ENCODE data around the gene SRGAP1. TPM values are rescaled to one million over a fixed set of nuclear protein-coding genes. Genes with fewer than 3 reads are reported as not detected.
A peak's percentile ranks its signal among the peaks of the same experiment; 100 is the strongest.

The SRGAP1 gene
- total and polyA plus RNA-seq, 2 of the 13 experiments (the other 11 are each of a cell fraction or from before 2014, with no cell fraction given): 1.6 to 3.4 TPM

DNA sequence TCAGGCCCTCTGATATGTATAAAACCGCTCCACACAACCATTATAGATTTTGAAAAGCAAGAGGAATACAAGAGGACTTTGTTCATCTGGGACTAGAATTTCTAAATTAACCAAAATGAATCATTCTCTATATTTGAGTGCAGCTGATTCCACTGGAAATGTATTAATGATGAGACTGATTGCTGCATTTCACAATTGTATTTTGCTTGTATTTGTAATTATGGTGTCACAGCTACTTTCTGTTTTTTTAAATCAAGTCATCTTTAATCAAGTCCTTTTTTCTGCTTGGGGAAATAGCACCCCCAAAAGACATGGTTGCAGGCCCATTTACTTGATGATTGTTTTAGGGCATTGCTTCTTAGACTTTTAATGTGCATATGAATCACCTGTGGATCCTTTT lies 215.2 kb downstream of the SRGAP1 start:
- Histone ChIP-seq H3K4me1 (ENCODE audit: insufficient read depth, low read length) (no peaks in the 10 kb centered on the region), H4K20me1 (ENCODE audit: insufficient read depth, low read length) (no peaks in the 10 kb centered on the region), H3K27me3 (ENCODE audit: control insufficient read depth in 1 of 2, insufficient read depth in 2 of 2, low read length in 2 of 2) (no peaks in the 10 kb centered on the region), H3K4me3 (replicated peaks in 1 of 3; ENCODE audit: insufficient read depth in 1 of 3, low read depth in 2 of 3, low read length in 3 of 3) (no peak overlapping the region), H3K9ac (ENCODE audit: insufficient read depth, low read depth, low read length) (no peak overlapping the region), H3K79me2 (ENCODE audit: insufficient read depth, low read length) (no peaks in the 10 kb centered on the region), H3K27ac (ENCODE audit: extremely low read length, insufficient read depth, low read length) (no peak overlapping the region), H3K4me2 (ENCODE audit: low read depth, low read length) (no peak overlapping the region), H3K36me3 (replicated peaks in 1 of 2; ENCODE audit: control insufficient read depth in 1 of 2, insufficient read depth in 2 of 2, low read length in 2 of 2) (0 out of 5 replicates have a peak, but pooled peaks cover 0 to 6% of the 10 kb centered on the region in 2 experiments), H3K9me3 (ENCODE audit: low read length) (no peaks in the 10 kb centered on the region), H2AFZ (ENCODE audit: low read length) (no peak overlapping the region)
- in situ Hi-C loops (cut with HindIII; ENCODE audit: extremely low pct_ligation_motif_present, low pct_unique_long_range_greater_than_20kb) (no loop called here), intact Hi-C loops (cut with micrococcal nuclease; ENCODE audit: unreplicated experiment) (no loop called here)
- DNase-seq (ENCODE audit: low spot score) (no peak), FAIRE-seq (no peak), ATAC-seq (no peak)
- TF ChIP-seq GZF1 (CRISPR knock-in tag; IDR thresholded peaks at IDR 0.05): no peak
- no TSS peak for BruUV-seq (replicated peaks)
- CTCF ChIA-PET (ENCODE audit: low intra/inter-chr PET ratio, low total read pairs): no interaction called here
- POLR2A ChIA-PET: no interaction called here
- WGBS (ENCODE audit: low lambda C conversion rate): 96% methylated on average over 1 of the region's 1 CpG

DNA sequence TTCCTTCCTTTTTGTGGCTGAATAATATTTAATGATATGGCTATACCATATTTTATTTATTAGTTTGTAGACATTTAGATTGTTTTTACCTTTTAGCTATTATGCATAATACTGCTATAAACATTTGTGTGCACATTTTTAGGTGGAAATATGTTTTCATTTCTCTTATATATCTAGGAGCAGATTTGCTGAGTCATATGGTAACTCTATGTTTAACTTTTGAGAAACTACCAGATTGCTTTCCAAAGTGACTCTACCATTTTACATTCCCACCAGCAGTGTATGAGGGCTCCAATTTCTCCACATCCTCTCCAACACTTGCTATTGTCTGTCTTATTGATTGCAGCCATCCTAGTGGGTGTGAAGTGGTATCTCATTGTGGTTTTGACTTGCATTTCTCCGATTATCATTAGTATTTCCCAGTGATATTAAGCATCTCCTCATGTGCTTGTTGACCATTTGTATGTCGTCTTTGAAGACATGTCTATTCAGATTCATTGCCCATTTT lies 217.4 kb downstream of the SRGAP1 start:
- no peaks in the 10 kb centered on the region for H3K27me3 ChIP-seq (ENCODE audit: control insufficient read depth in 1 of 2, insufficient read depth in 2 of 2, low read length in 2 of 2)
- TF ChIP-seq ZNF7 (CRISPR knock-in tag; IDR thresholded peaks at IDR 0.05) (peak; percentile 22; the same call in 1 of the 2 replicates), NFE2L2 (IDR thresholded peaks at IDR 0.05; ENCODE audit: low read length) (peak; percentile 48; the same call in 1 of the 2 replicates), MAFF (IDR thresholded peaks at IDR 0.05; ENCODE audit: low read depth, low read length) (0 out of 2 replicates have a peak, but pooled peaks have one; percentile 9), NKX3-1 (CRISPR knock-in tag; IDR thresholded peaks at IDR 0.05) (no peak), MAFK (conservative IDR thresholded peaks at IDR 0.05 in 1 of 2, IDR thresholded peaks at IDR 0.05 in 1 of 2; ENCODE audit: low read length in 2 of 2) (peak in 1 of 2 experiments; percentile 55; a peak in 2 of 4 replicates), ZNF792 (CRISPR knock-in tag; IDR thresholded peaks at IDR 0.05) (no peak), ZBTB20 (CRISPR knock-in tag; IDR thresholded peaks at IDR 0.05; ENCODE audit: borderline replicate concordance, low read depth) (no peak)
- TF ChIP-seq, protein P1, sequence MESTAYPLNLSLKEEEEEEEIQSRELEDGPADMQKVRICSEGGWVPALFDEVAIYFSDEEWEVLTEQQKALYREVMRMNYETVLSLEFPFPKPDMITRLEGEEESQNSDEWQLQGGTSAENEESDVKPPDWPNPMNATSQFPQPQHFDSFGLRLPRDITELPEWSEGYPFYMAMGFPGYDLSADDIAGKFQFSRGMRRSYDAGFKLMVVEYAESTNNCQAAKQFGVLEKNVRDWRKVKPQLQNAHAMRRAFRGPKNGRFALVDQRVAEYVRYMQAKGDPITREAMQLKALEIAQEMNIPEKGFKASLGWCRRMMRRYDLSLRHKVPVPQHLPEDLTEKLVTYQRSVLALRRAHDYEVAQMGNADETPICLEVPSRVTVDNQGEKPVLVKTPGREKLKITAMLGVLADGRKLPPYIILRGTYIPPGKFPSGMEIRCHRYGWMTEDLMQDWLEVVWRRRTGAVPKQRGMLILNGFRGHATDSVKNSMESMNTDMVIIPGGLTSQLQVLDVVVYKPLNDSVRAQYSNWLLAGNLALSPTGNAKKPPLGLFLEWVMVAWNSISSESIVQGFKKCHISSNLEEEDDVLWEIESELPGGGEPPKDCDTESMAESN (CRISPR knock-in tag; conservative IDR thresholded peaks at IDR 0.05): no peak
- H2AFZ ChIP-seq (ENCODE audit: low read length): no peak overlapping the region
- no peak for DNase-seq (ENCODE audit: low spot score)
- WGBS (ENCODE audit: low lambda C conversion rate): 93% methylated on average over 2 of the region's 2 CpGs
- no peak overlapping the region for H3K27ac ChIP-seq (ENCODE audit: extremely low read length, insufficient read depth, low read length)
- H3K9me3 ChIP-seq (ENCODE audit: low read length): no peaks in the 10 kb centered on the region
- intact Hi-C loops (cut with micrococcal nuclease; ENCODE audit: unreplicated experiment) (no loop called here), in situ Hi-C loops (cut with HindIII; ENCODE audit: extremely low pct_ligation_motif_present, low pct_unique_long_range_greater_than_20kb) (no loop called here)
- ChIA-PET CTCF (ENCODE audit: low intra/inter-chr PET ratio, low total read pairs) (no interaction called here), POLR2A (no interaction called here)
- no peak for FAIRE-seq
- no peak overlapping the region for H3K9ac ChIP-seq (ENCODE audit: insufficient read depth, low read depth, low read length)
- peaks cover 0 to 7% of the 10 kb centered on the region in 2 experiments; a peak in 1 of 5 replicates for H3K36me3 ChIP-seq (replicated peaks in 1 of 2; ENCODE audit: control insufficient read depth in 1 of 2, insufficient read depth in 2 of 2, low read length in 2 of 2)
- H3K4me2 ChIP-seq (ENCODE audit: low read depth, low read length): no peak overlapping the region
- no TSS peak for BruUV-seq (replicated peaks)
- H3K4me1 ChIP-seq (ENCODE audit: insufficient read depth, low read length): no peaks in the 10 kb centered on the region
- H4K20me1 ChIP-seq (ENCODE audit: insufficient read depth, low read length): no peaks in the 10 kb centered on the region
- H3K79me2 ChIP-seq (ENCODE audit: insufficient read depth, low read length): no peaks in the 10 kb centered on the region
- no peak for ATAC-seq
- H3K4me3 ChIP-seq (replicated peaks in 1 of 3; ENCODE audit: insufficient read depth in 1 of 3, low read depth in 2 of 3, low read length in 3 of 3): no peak overlapping the region
